WTC11 (cell line): Measurements from ENCODE around the gene HOXD10. TPM values are rescaled to one million over a fixed set of nuclear protein-coding genes. Genes with fewer than 3 reads are reported as not detected.
A peak's percentile ranks its signal among the peaks of the same experiment; 100 is the strongest.

Source experiments
- ATAC-seq: fragments of 200-7000 bp; cut with Tn5 transposase; 2 replicates; pipeline ENCODE4 v1.10.0; 2021; ENCODE audit warnings: mild to moderate bottlenecking, moderate library complexity
- CTCF ChIA-PET: fragments of 300-600 bp; sonication (Branson Sonifier 250); formaldehyde crosslinking; loops from one replicate; lab custom pipeline; 2021; ENCODE audit warnings: antibody characterized with exemption; lab: Charles Lee
- POLR2A ChIA-PET: fragments of 350-600 bp; sonication (Branson Sonifier 250); formaldehyde crosslinking; loops from one replicate; lab custom pipeline; 2021; ENCODE audit warnings: antibody characterized with exemption; lab: Charles Lee
- DNase-seq: peaks from one replicate; pipeline ENCODE4 v3.0.0; 2021; ENCODE audit warnings: low spot score
- H3K27ac Mint-ChIP-seq: 2 replicates; pipeline ENCODE4 v1.8.0; 2021; ENCODE audit warnings: mixed read lengths
- H3K27me3 Mint-ChIP-seq: 2 replicates; pipeline ENCODE4 v1.8.0; 2021; ENCODE audit warnings: low read depth, mild to moderate bottlenecking, moderate library complexity, mixed read lengths
- H3K36me3 Mint-ChIP-seq: 2 replicates; pipeline ENCODE4 v1.8.0; 2021; ENCODE audit warnings: mixed read lengths
- H3K4me1 Mint-ChIP-seq: 2 replicates; pipeline ENCODE4 v1.8.0; 2022; ENCODE audit warnings: mixed read lengths
- H3K4me3 Mint-ChIP-seq: 2 replicates; pipeline ENCODE4 v1.8.0; 2021; ENCODE audit warnings: mild to moderate bottlenecking, moderate library complexity, mixed read lengths
- H3K9me3 Mint-ChIP-seq: 2 replicates; pipeline ENCODE4 v1.8.0; 2021; ENCODE audit warnings: mixed read lengths
- CBFB ChIP-seq: sonication (generic); formaldehyde crosslinking; IDR thresholded peaks from 2 replicates; pipeline ENCODE4 v1.8.1; 2022; ENCODE audit warnings: mild to moderate bottlenecking, low read depth, missing genetic modification reagents
- CREB1 ChIP-seq: sonication (generic); formaldehyde crosslinking; IDR thresholded peaks from 2 replicates; pipeline ENCODE4 v1.8.0; 2023; ENCODE audit warnings: mild to moderate bottlenecking, missing genetic modification reagents
- NR3C1 ChIP-seq: sonication (generic); formaldehyde crosslinking; conservative IDR thresholded peaks from 2 replicates; pipeline ENCODE4 v1.8.1; 2023; ENCODE audit warnings: low read depth, mild to moderate bottlenecking, missing genetic modification reagents
- RELA ChIP-seq: sonication (generic); formaldehyde crosslinking; IDR thresholded peaks from 2 replicates; pipeline ENCODE4 v1.8.1; 2022; ENCODE audit warnings: missing genetic modification reagents, mild to moderate bottlenecking, borderline replicate concordance
- TCF7 ChIP-seq: sonication (generic); formaldehyde crosslinking; IDR thresholded peaks from 2 replicates; pipeline ENCODE4 v1.8.0; 2022; ENCODE audit warnings: mild to moderate bottlenecking, low read depth, missing genetic modification reagents, moderate library complexity
- TEAD4 ChIP-seq: sonication (generic); formaldehyde crosslinking; IDR thresholded peaks from 2 replicates; pipeline ENCODE4 v1.8.0; 2022; ENCODE audit warnings: mild to moderate bottlenecking, missing genetic modification reagents
- ZNF232 ChIP-seq: sonication (generic); formaldehyde crosslinking; IDR thresholded peaks from 2 replicates; pipeline ENCODE4 v1.8.0; 2022; ENCODE audit warnings: mild to moderate bottlenecking, missing genetic modification reagents
- ZNF416 ChIP-seq: fragments of 250-450 bp; sonication (Bioruptor Pico); IDR thresholded peaks from 2 replicates; pipeline ENCODE4 v1.9.0; 2021; ENCODE audit warnings: mild to moderate bottlenecking, inconsistent platforms
- ZNF423 ChIP-seq: fragments of 250-450 bp; sonication (Bioruptor Pico); IDR thresholded peaks from 2 replicates; pipeline ENCODE4 v2.1.2; 2022; ENCODE audit warnings: mild to moderate bottlenecking, moderate library complexity
- total RNA-seq: library from RNA; stranded (reverse); gene quantifications from 3 replicates; pipeline ENCODE4 v1.2.3, GENCODE V29; 2021
- TF ChIP-seq, protein P1 (sequence below): sonication (generic); formaldehyde crosslinking; IDR thresholded peaks from 2 replicates; pipeline ENCODE4 v1.8.1; 2023; ENCODE audit warnings: mild to moderate bottlenecking, missing genetic modification reagents
- TF ChIP-seq, protein P2 (sequence below): fragments of 200-600 bp; IDR thresholded peaks from 2 replicates; pipeline ENCODE4 v1.8.0; 2022; ENCODE audit warnings: antibody characterized with exemption
- TF ChIP-seq, protein P3 (sequence below): sonication (generic); formaldehyde crosslinking; IDR thresholded peaks from 2 replicates; pipeline ENCODE4 v1.8.0; 2022; ENCODE audit warnings: mild to moderate bottlenecking, missing genetic modification reagents
- TF ChIP-seq, protein P4 (sequence below): sonication (generic); formaldehyde crosslinking; IDR thresholded peaks from 2 replicates; pipeline ENCODE4 v1.8.0; 2022; ENCODE audit warnings: mild to moderate bottlenecking, missing genetic modification reagents
- TF ChIP-seq, protein P5 (sequence below): fragments of 250-450 bp; sonication (Bioruptor Pico); IDR thresholded peaks from 2 replicates; pipeline ENCODE4 v1.9.0; 2021; ENCODE audit warnings: moderate library complexity, mild to moderate bottlenecking, inconsistent platforms, borderline replicate concordance
- TF ChIP-seq, protein P6 (sequence below): fragments of 250-450 bp; sonication (Bioruptor Pico); IDR thresholded peaks from 2 replicates; pipeline ENCODE4 v1.9.0; 2021; ENCODE audit warnings: mild to moderate bottlenecking, borderline replicate concordance
- TF ChIP-seq, protein P7 (sequence below): fragments of 250-450 bp; sonication (Bioruptor Pico); IDR thresholded peaks from 2 replicates; pipeline ENCODE4 v1.9.0; 2021; ENCODE audit warnings: mild to moderate bottlenecking

The HOXD10 gene
- total RNA-seq, 1 experiment from 2014 or later = not detected

DNA sequence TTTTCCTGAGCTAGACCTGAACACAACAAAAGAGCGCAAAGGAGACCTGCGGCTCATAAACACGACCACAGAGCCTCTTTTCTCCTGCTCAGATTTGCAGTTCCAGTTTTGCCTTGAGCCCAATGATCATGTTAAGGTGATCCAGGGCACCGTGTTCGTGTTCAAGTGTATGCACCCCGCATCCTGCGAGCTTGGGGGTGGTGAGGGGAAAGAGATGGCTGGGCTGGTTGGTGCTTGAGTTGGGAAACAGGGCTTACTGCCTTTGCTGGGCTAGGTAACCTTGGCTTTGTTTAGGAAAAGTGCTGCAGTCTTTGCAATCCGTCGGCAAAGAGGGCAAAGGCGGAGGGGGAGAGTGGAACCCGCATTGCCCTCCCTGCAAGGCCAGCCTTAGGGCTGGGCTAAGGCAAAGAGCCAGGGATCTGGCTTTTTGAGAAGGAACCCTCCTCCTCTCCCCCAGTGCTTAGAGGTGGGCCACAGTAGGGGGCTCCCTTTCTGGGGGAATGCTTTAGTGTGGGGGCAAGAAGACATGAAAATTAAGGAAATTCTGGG is 1.3 kb downstream of the HOXD10 start:
- CTCF ChIA-PET = no interaction called here
- TF ChIP-seq, protein P1, sequence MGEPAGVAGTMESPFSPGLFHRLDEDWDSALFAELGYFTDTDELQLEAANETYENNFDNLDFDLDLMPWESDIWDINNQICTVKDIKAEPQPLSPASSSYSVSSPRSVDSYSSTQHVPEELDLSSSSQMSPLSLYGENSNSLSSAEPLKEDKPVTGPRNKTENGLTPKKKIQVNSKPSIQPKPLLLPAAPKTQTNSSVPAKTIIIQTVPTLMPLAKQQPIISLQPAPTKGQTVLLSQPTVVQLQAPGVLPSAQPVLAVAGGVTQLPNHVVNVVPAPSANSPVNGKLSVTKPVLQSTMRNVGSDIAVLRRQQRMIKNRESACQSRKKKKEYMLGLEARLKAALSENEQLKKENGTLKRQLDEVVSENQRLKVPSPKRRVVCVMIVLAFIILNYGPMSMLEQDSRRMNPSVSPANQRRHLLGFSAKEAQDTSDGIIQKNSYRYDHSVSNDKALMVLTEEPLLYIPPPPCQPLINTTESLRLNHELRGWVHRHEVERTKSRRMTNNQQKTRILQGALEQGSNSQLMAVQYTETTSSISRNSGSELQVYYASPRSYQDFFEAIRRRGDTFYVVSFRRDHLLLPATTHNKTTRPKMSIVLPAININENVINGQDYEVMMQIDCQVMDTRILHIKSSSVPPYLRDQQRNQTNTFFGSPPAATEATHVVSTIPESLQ (CRISPR knock-in tag) = no peak
- TF ChIP-seq TCF7 = no peak
- TF ChIP-seq, all 79 proteins: peak for 0
- Mint-ChIP-seq H3K27ac (no peak overlapping the region), H3K27me3 (peaks cover 100% of the 10 kb centered on the region), H3K9me3 (peaks cover 4% of the 10 kb centered on the region), H3K4me3 (no peak overlapping the region), H3K36me3 (0 out of 2 replicates have a peak, but pooled peaks cover 6% of the 10 kb centered on the region), H3K4me1 (peaks cover 15% of the 10 kb centered on the region)
- POLR2A ChIA-PET = no interaction called here
- DNase-seq = no peak
- ATAC-seq = no peak

DNA sequence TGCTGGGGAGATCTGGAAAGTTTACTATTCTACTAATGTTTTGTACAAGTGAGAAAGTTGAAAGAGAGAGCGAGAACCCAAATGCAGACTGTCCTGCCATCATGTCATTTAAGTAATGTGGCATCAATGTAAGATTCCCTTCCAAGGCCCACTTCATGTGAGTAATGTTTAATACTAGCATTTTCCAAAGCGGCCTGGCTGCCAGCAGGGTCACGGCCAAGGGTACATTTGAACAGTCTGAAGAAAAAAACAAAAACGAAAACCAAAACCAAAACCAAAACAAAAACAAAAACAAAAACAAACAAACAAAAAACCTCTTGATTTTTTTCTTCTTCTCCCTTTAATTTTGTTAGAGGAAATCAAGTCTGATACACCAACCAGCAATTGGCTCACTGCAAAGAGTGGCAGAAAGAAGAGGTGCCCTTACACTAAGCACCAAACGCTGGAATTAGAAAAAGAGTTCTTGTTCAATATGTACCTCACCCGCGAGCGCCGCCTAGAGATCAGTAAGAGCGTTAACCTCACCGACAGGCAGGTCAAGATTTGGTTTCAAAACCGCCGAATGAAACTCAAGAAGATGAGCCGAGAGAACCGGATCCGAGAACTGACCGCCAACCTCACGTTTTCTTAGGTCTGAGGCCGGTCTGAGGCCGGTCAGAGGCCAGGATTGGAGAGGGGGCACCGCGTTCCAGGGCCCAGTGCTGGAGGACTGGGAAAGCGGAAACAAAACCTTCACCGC is 2.2 kb downstream of the HOXD10 start:
- Mint-ChIP-seq H3K4me3 (no peak overlapping the region), H3K27me3 (peaks cover 100% of the 10 kb centered on the region), H3K9me3 (peaks cover 4% of the 10 kb centered on the region), H3K27ac (no peak overlapping the region), H3K36me3 (0 out of 2 replicates have a peak, but pooled peaks cover 3% of the 10 kb centered on the region), H3K4me1 (peaks cover 17% of the 10 kb centered on the region)
- ChIA-PET POLR2A (no interaction called here), CTCF (no interaction called here)
- DNase-seq (peak; percentile 70), ATAC-seq (no peak)
- TF ChIP-seq RELA (CRISPR knock-in tag) = no peak
- TF ChIP-seq, protein P2, sequence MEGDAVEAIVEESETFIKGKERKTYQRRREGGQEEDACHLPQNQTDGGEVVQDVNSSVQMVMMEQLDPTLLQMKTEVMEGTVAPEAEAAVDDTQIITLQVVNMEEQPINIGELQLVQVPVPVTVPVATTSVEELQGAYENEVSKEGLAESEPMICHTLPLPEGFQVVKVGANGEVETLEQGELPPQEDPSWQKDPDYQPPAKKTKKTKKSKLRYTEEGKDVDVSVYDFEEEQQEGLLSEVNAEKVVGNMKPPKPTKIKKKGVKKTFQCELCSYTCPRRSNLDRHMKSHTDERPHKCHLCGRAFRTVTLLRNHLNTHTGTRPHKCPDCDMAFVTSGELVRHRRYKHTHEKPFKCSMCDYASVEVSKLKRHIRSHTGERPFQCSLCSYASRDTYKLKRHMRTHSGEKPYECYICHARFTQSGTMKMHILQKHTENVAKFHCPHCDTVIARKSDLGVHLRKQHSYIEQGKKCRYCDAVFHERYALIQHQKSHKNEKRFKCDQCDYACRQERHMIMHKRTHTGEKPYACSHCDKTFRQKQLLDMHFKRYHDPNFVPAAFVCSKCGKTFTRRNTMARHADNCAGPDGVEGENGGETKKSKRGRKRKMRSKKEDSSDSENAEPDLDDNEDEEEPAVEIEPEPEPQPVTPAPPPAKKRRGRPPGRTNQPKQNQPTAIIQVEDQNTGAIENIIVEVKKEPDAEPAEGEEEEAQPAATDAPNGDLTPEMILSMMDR = peak; percentile 55
- TF ChIP-seq, protein P3, sequence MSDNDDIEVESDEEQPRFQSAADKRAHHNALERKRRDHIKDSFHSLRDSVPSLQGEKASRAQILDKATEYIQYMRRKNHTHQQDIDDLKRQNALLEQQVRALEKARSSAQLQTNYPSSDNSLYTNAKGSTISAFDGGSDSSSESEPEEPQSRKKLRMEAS = no peak
- TF ChIP-seq CBFB (CRISPR knock-in tag) = no peak
- TF ChIP-seq, protein P4, sequence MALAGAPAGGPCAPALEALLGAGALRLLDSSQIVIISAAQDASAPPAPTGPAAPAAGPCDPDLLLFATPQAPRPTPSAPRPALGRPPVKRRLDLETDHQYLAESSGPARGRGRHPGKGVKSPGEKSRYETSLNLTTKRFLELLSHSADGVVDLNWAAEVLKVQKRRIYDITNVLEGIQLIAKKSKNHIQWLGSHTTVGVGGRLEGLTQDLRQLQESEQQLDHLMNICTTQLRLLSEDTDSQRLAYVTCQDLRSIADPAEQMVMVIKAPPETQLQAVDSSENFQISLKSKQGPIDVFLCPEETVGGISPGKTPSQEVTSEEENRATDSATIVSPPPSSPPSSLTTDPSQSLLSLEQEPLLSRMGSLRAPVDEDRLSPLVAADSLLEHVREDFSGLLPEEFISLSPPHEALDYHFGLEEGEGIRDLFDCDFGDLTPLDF (CRISPR knock-in tag) = no peak
- TF ChIP-seq ZNF423 (CRISPR knock-in tag) = no peak
- no peak for TF ChIP-seq CREB1 (CRISPR knock-in tag)
- TF ChIP-seq, protein P5, sequence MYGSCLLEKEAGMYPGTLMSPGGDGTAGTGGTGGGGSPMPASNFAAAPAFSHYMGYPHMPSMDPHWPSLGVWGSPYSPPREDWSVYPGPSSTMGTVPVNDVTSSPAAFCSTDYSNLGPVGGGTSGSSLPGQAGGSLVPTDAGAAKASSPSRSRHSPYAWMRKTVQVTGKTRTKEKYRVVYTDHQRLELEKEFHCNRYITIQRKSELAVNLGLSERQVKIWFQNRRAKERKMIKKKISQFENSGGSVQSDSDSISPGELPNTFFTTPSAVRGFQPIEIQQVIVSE (CRISPR knock-in tag) = no peak

DNA sequence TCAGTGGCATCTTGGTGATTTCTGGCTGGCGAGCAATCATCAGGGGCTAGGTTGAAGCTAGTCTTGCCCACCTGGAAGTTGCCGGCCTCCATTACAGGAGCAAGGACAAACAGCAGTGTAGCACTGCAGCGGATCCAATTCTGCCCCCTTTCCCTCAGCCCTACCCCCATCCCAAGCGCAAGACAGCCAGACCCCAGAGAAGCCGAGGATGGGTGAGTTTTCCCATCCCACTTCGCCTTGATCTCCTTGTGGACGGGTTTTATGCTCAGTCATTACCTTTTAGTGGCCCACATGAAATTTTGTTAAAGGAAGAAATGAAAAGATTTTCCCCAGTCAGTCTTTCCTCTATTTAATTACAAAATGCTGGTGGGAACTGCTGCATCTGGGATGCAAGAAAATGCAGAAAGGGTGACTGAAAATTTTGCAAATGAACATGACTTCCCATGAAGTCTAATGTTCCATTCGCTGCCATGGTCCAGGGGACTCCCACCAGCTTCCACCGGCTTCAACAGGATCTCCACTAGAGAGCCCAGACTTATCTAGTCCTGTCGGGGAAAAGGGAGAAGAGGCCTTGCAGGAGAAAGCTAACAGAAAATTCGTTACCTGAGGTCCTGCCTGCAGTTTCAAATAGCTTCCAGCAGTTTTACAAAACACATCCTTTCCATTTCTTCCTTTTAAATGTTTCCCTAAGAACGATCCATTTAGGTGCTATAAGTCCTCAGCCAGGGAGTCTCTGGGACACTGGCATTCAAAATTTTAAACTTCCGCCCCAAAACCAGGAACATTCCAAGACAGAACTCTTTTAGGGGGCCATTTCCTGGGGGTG is 4.0 kb downstream of the HOXD10 start:
- no peak for ATAC-seq
- ChIA-PET CTCF (interaction anchor here (0.9 to 3.3 kb wide), 12 partner anchors 8 to 1028 kb away, joined by 3 to 15 read pairs (median 4); partner anchors contain the start of gene HOXD8), POLR2A (interaction anchor here (0.6 kb wide), 1 partner anchor 75 kb away, joined by 5 read pairs; no protein-coding TSS in a partner anchor)
- peaks cover 100% of the 10 kb centered on the region for H3K27me3 Mint-ChIP-seq
- H3K36me3 Mint-ChIP-seq = peaks cover 5% of the 10 kb centered on the region; the same call in 1 of the 2 replicates
- H3K4me3 Mint-ChIP-seq = no peak overlapping the region
- H3K9me3 Mint-ChIP-seq = peaks cover 4% of the 10 kb centered on the region
- H3K4me1 Mint-ChIP-seq = peaks cover 13% of the 10 kb centered on the region
- no peak overlapping the region for H3K27ac Mint-ChIP-seq
- no peak for DNase-seq
- TF ChIP-seq NR3C1 (CRISPR knock-in tag) = no peak
- TF ChIP-seq ZNF232 (CRISPR knock-in tag) = no peak
- TF ChIP-seq ZNF416 (CRISPR knock-in tag) = no peak
- TF ChIP-seq TEAD4 = no peak
- TF ChIP-seq, protein P6, sequence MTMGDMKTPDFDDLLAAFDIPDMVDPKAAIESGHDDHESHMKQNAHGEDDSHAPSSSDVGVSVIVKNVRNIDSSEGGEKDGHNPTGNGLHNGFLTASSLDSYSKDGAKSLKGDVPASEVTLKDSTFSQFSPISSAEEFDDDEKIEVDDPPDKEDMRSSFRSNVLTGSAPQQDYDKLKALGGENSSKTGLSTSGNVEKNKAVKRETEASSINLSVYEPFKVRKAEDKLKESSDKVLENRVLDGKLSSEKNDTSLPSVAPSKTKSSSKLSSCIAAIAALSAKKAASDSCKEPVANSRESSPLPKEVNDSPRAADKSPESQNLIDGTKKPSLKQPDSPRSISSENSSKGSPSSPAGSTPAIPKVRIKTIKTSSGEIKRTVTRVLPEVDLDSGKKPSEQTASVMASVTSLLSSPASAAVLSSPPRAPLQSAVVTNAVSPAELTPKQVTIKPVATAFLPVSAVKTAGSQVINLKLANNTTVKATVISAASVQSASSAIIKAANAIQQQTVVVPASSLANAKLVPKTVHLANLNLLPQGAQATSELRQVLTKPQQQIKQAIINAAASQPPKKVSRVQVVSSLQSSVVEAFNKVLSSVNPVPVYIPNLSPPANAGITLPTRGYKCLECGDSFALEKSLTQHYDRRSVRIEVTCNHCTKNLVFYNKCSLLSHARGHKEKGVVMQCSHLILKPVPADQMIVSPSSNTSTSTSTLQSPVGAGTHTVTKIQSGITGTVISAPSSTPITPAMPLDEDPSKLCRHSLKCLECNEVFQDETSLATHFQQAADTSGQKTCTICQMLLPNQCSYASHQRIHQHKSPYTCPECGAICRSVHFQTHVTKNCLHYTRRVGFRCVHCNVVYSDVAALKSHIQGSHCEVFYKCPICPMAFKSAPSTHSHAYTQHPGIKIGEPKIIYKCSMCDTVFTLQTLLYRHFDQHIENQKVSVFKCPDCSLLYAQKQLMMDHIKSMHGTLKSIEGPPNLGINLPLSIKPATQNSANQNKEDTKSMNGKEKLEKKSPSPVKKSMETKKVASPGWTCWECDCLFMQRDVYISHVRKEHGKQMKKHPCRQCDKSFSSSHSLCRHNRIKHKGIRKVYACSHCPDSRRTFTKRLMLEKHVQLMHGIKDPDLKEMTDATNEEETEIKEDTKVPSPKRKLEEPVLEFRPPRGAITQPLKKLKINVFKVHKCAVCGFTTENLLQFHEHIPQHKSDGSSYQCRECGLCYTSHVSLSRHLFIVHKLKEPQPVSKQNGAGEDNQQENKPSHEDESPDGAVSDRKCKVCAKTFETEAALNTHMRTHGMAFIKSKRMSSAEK = no peak
- TF ChIP-seq, protein P4 (CRISPR knock-in tag) = no peak
- TF ChIP-seq, protein P7, sequence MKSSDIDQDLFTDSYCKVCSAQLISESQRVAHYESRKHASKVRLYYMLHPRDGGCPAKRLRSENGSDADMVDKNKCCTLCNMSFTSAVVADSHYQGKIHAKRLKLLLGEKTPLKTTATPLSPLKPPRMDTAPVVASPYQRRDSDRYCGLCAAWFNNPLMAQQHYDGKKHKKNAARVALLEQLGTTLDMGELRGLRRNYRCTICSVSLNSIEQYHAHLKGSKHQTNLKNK (CRISPR knock-in tag) = no peak
